ENCODE results near the gene FASTKD3.
A peak's percentile ranks its signal among the peaks of the same experiment; 100 is the strongest.

FASTKD3 gene

DNA sequence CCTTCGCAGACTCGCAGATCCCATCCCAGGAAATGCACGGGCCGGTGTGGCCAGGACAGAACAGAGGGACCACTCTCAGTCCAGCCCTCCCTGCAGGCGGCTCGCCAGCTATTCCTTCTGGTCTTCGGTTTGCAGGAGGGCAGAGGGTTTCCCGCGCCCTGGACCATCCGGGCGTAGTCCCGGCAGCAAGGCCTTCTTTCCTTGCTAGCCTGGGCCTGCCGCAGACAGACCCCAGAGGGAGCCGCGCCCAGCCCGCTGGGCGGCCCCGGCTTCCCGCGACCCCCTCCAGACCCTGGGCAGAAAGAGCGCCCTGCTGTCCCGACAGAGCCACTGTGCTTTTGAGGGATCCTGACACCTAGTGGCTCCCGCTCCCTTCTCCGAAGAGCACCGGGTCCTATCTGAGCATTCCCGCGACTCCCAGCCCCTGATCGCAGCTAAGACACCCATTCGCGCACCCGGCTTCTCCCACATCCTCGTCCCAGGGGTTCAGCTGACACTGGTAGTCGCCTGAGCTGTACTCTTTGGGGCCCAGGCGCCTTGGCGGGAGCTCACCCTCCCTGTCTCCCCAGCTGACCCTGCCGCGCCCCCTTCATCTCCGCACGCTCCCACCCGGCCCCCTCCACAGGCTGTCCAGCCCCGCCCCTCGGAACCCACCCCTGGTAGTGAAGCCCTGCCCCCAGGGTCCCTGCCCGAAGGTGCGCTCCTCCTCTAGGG lies 19.0 kb downstream of the FASTKD3 start:
- no peak for DNase-seq

DNA sequence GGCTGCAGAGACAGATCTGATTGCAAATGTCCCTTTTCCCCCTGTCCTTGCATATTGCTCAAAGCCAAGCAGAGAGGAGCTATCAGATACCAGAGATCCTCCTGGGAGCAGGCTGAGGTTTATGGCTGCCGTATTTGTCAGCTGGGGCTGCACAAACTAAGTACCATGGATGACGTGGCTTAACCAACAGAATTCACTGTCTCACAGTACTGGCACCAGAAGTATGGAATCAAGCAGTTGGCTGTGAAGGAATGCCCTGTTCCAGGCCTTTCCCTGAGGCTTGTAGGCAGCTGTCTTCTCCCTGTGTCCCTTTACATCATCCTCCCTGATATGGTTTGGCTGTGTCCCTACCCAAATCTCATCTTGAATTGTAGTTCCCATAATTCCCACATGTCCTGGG lies 20.5 kb downstream of the FASTKD3 start:
- DNase-seq = no peak

- no peak for DNase-seq
Observed at GRCh38 chr5:7846327-7846726, 22.5 kb downstream of the FASTKD3 start.

DNA sequence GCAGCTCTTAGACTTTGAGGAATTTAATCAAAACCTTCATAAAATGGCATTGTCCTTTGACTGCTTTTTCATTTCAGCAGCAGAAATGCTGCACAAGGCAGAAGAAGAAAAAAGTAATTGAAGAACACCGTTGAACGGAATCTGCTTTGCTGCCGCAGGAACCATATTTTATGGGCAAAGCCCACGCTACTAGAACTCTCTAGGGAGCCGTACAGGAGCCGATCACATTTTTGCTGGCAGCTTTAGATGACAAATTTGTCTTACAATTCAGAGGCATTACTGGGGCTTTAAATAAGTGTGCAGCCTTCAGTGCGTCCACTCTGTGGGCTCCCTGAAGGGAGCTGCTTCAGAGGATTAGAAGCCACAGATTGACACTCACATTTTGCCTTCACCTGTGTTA lies 23.3 kb downstream of the FASTKD3 start:
- DNase-seq = no peak

DNA sequence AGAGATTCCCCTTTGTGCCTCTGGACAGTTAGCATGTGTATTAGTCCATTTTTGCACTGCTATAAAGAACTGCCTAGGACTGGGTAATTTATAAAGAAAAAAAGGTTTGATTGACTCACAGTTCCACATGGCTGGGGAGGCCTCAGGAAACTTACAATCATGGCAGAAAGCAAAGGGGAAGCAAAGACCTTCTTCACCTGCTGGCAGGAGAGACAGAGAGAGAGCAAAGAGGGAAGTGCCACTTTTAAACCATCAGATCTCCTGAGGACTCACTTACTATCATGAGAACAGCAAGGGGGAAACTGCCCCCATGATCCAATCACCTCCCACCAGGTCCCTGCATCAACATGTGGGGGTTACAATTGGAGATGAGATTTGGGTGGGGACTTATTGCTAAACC lies 23.9 kb downstream of the FASTKD3 start:
- no peak for DNase-seq

GRCh38 chr5:7842531-7842930 lies 26.3 kb downstream of the FASTKD3 start:
- no peak for DNase-seq

DNA sequence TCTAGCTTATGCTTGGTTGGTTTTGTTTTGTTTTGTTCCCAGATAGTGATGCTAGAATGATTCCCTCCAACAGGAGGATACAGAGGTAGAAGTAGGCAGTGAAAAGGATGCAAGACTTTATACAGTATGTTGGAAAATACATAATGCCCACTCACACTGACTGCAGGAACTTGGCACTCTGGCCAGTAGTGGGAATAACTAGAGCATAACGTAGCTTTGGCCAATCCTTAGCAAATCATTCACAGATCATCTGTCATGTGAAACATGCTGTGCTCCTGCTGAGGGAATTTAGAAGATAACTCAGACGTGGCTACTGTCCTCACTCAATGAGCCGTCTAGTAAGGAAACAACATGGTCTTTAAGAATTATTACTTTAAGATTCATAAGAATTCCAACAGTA lies 31.4 kb downstream of the FASTKD3 start:
- DNase-seq = no peak

- DNase-seq = no peak
Observed at GRCh38 chr5:7834982-7835381, 33.8 kb downstream of the FASTKD3 start.

GRCh38 chr5:7828269-7828668 lies 40.6 kb downstream of the FASTKD3 start:
- no peak for DNase-seq

DNA sequence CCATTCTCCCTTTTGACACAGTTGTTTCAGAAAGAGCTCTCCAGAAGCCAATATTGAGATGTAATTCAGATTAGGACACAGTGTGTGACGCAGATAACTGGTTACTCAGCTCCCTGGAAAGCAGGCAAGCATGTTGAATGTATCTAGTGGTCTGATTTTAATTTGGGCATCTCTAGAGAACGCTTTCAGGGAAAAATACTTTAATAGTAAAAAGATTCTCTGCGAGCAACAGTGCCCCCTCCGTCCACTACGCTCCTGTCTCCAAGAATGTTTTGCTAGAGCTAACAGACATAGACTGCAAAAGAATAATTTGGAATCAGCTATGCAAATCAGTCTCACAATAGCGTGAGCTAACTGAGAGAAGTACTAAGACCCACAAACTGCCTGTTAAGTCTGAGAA lies 41.2 kb downstream of the FASTKD3 start:
- no peak for DNase-seq

DNA sequence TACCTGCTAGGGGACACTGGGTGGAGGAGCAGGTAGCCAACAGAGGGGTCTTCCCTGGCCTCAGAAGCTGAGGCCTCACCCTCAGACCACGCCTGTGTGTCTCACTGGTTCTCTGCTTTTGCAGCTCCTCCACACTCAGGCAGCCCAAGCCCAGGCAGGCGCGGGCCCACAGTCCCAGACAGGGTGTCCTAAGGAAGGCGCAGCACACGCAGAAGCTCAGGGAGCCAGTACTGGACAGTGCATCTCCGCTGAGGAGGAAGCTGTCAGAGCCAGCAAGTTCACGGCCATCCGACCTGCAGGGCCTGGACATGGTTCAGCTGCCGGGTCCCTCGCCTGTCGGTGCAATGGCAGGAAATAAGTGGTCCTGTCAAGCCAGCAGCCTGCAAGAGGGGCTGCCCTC lies 43.2 kb downstream of the FASTKD3 start:
- no peak for DNase-seq

DNA sequence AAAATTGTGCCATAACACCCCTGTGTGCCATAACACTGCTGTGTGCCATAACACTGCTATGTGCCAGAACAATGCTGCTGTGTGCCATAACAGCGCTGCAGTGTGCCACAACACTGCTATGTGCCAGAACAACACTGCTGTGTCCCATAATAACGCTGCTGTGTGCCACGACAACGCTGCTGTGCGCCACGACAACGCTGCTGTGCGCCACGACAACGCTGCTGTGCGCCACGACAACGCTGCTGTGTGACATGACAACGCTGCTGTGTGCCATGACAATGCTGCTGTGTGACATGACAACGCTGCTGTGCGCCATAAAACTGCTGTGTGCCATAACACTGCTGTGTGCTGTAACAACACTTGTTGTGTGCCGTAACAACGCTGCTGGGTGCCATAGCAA lies 43.8 kb downstream of the FASTKD3 start:
- no peak for DNase-seq

- DNase-seq = no peak
Observed at GRCh38 chr5:7823594-7823993, 45.2 kb downstream of the FASTKD3 start.

DNA sequence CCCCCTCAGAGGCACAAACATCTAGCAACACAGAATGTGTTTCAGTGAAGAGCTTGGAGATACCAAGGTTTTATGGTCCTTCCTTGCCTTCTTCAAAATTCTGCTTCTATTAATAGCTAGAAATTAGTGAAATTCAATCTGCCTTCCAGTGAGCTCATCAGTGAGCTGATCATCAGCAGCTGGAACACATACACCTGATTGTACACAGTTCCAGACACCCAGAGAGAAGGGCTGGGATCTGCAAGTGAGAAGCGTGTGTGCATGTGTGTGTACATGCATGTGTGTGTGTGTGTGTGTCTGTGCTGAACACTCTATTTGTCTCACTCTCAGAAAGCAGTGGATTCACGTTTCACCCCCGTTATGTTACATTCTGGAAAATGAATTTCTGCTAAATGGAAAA lies 46.4 kb downstream of the FASTKD3 start:
- DNase-seq = no peak

DNA sequence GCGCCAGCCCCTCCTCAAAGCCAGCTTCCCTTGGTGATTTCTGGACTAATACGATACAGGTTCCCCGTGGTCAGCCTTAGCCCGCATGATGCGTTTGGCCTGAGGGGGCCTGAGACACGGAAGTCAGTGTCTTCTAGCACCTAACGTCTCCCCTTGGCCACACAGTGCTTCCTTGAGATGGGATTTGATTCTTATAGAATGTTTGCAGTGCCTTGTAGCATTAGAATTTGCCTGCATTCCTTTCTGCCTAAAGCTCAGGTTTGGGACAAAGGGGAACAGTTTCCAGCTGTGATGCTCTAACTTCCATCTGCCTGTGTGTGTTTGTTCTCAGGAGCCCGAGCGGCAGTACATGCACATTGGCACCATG lies 52.3 kb downstream of the FASTKD3 start:
- DNase-seq = no peak

- peak; percentile 63 for DNase-seq
Observed at GRCh38 chr5:7815892-7816534, 52.8 kb downstream of the FASTKD3 start.

- no peak for DNase-seq
Observed at GRCh38 chr5:7814816-7815215, 54.0 kb downstream of the FASTKD3 start.

GRCh38 chr5:7813576-7813975 lies 55.3 kb downstream of the FASTKD3 start:
- DNase-seq = no peak

DNA sequence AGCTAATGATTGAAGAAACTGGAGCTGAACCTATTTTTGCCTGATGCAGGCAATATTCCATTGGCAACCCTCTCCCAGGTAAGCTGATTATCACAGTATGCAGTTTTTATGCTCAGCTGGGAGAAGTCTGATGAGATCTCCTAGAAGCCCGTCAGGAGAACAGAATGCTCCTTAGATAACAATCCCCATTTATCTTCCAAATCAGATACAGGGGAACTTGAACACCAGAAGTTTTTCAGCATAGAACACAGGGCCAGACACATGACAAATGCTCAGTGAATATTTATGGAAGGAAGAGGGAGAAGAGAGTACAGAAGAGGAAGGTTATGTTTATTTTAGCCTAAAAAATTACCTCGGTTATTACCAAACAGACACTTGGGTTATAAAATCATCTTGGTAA lies 55.8 kb downstream of the FASTKD3 start:
- no peak for DNase-seq

- no peak for DNase-seq
Observed at GRCh38 chr5:7811715-7812114, 57.1 kb downstream of the FASTKD3 start.

Data from activated CD4-positive, alpha-beta T cell treated with anti-CD3 and anti-CD28 coated beads, Interleukin-2, amount 50 U/mL, for 1 hour (primary cell).